HG03469 (cell line): ENCODE measurements around the gene ACOX3.
"Not testable (repeated sequence)": the region's sequence is repeated elsewhere in the genome, so short reads cannot be mapped to it uniquely, and the experiment has no call there.

Experiments
- ATAC-seq: cut with Tn5 transposase; IDR thresholded peaks from one replicate; pipeline ENCODE4 v1.9.1; 2021; ENCODE audit warnings: mild to moderate bottlenecking, moderate library complexity, moderate number of reproducible peaks; ENCODE audit not compliant: unreplicated experiment

ACOX3 gene

DNA sequence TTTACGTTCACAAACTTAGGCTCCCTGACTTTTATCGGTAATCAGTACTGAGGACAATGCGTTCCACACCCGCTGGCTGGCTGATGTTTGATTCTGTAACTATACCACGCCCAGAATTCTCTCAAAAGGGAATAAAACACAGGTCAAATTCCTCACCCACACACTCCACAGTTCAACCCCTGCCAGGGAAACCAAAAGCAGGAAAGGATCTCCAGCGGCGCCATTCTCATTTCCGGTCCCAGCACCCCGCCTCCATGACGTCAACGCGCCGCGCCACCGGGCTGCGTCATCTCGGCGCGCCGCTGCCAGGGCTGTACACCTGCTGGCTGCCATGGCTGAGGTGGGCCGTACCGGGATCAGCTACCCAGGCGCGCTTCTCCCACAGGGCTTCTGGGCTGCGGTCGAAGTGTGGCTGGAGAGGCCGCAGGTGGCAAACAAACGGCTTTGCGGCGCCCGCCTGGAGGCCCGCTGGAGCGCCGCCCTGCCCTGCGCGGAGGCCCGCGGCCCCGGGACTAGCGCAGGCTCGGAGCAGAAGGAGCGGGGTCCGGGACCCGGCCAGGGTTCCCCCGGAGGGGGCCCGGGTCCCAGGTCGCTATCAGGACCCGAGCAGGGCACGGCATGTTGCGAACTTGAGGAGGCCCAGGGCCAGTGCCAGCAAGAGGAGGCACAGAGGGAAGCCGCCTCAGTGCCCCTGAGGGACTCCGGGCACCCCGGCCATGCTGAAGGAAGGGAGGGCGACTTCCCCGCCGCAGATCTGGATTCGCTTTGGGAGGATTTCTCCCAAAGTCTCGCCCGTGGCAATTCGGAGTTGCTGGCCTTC, at the start of gene ACOX3, which contains the start of gene TRMT44:
TSS of gene ACOX3 (minus strand) at position 232 of the 820 bp plus-strand sequence. CDS start 24,202 bp downstream, outside the sequence.
TSS of gene TRMT44 (plus strand) at position 286 of the 820 bp plus-strand sequence. CDS start at position 332, 46 bp downstream.
- peak; percentile 66 for ATAC-seq

DNA sequence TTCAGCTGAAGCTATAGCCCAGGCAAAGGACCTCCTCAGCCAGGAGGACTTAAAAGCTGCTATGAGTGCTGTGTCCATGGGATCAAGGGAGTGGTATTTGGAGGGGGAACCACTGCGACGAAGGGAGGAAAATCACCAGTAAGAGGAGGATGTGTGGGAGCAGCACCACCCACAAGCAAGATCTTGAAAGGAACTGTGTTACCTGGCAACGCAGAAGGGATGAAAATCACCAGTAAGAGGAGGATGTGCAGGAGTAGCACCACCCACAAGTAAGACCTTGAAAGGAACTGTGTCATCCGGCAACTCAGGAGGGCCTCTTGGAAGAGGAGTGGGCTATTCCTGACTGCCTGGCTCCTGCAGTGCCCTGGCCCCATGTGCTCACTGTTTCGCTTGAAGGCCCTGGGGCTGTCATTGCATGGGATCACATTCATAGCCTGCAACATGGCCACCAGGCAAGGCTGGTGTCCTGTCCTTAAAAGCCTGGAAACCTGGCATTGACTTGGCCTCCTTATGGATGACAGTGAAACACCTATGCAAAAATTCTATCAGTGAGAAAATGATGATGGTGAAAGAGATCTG, 48.4 kb upstream of the ACOX3 start:
- no peak for ATAC-seq

DNA sequence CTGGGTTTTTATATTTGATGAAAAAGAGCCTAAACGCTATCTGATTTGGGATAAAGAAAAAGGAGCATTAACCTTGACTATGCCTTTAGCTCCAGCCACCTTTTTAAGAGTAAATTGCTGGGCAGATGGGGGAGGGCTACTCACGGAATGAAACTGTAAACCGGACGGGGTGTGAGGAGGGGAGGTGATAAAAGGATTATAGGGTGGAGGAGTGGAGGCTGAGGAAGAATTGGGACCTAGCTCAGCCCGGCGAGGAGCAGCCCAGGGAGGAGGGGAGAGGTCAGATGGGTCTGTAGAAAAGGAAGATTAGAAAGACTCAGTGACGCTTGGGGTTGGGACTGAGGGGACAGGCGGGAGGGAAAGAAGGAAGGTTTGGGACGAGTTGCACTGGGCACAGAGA, 46.1 kb upstream of the ACOX3 start:
- ATAC-seq = not testable (repeated sequence)

DNA sequence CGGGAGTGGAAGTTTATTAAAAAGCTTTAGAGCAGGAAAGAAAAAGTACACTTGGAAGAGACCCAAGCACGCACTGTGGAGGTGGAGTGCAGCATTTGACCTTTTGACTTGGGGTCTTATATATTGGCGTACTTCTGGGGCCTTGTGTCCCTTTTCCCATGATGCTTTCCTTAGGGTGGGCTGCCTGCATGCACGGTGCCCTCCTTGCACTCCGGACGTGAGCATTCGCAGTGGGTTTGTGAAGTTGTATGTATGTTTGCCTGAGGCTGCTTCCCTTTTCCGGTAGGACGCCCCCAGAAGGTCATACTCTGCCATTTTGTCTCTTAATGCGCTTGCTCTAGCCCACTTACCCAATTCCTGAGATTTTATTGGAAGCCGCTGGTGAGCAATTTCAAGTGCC, 39.7 kb upstream of the ACOX3 start:
- ATAC-seq = no peak

DNA sequence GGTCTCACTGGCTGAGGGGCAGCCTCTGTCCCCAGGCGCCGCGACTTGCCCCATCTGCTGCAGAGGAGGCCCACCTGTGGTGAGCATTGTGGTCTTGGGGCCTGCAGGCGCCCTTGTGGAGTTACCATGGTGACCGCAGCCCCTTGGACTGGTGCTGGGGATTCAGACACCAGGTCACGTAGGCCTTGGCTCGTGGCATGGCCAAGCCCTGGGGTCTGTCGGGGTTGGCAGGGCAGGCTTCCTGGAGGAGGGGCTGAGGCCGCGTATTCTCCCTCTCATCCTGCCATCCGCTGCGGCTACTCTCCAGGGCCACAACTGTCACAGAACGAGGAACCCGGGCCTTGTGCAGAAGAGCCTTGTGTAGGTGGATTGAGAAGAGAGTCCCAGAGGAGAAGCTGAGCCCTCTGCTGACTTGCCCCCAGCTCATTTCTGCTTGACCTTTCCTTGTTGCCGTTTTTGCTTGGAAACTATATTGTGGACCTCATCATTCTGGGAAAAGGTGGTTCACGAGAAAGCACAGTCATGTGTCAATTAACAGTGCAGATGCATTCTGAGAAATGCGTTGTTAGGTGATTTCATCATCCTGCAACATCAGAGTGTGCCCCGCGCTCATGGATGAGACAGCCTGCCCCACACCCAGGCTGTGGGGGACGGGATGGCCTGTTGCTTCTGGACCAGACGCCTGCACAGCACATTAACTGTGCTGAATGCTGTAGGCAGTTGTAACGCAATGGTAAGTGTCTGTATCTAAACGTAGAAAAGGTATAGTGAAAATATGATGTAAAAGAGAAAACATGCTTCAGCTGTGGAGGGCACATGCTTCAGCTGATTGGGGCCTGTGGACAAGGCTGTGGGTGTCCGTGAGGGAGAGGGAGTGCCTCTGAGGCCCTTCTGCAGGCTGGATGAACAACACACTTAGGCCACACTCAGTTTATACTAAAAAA, 38.5 kb upstream of the ACOX3 start:
- no peak for ATAC-seq

DNA sequence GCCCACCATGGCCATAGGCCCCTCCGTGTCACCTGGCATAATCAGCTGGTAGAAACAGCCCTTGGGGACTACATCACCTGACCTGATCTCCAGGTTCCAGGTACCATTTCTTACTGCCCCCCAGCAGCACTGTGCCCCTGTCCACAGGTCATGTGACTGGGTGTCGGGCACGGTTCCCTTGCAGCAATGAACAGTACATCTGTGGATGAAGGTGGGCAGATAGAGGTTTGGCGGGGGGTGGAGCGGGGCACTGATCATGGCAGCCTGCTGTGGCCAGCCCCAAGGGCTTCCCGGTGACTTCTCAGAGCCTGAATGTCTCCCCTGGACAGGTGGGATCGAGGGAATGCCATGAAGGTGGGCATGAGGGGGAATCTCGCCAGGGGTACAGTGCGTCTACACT, 37.8 kb upstream of the ACOX3 start:
- no peak for ATAC-seq

DNA sequence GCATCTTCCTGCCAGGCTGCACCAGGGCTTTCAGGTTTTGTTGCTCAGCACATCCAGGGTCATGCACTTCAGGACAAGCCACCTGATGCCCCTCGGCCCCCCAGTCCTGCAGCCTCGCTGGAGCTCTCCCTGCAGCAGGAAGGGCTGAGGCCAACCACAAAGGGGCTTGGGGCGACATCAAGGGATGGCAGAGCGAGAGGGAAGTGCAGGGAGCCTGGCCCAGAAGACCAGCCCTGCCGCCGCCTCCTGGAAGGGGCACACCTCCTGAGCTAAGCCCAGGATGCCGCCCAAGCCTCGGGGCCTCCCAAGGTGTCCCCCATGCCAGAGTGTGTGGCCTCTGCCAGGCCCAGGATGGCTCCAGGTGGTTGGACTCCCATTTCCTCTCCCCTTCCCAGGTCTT, 37.2 kb upstream of the ACOX3 start:
- ATAC-seq = no peak

DNA sequence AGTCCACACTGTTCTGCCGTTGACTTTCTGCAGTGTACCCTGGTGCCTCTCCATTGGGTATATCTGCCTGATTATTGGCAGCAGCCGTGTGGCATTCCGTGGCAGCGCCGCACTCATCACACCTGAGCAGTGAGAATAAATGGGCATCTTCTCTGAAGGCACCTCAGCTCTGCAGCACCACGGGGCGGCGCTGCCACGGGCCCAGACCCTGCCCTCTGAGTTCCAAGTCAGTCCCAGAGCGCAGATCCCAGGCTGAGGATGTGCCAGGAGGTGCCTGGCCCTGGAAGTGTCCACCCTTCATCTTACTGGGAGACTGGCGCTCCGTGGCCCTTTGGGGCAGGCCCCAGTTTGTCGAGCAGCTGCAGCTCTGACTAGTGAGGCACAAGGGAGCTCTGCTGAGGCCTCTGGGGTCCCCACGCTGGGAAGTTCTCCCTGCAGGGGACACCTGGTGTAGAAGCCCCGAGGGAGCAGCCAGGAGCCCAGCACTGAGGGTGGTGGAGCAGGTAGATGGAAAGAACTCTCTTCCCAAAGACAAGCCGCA, 36.6 kb upstream of the ACOX3 start:
- ATAC-seq = no peak

DNA sequence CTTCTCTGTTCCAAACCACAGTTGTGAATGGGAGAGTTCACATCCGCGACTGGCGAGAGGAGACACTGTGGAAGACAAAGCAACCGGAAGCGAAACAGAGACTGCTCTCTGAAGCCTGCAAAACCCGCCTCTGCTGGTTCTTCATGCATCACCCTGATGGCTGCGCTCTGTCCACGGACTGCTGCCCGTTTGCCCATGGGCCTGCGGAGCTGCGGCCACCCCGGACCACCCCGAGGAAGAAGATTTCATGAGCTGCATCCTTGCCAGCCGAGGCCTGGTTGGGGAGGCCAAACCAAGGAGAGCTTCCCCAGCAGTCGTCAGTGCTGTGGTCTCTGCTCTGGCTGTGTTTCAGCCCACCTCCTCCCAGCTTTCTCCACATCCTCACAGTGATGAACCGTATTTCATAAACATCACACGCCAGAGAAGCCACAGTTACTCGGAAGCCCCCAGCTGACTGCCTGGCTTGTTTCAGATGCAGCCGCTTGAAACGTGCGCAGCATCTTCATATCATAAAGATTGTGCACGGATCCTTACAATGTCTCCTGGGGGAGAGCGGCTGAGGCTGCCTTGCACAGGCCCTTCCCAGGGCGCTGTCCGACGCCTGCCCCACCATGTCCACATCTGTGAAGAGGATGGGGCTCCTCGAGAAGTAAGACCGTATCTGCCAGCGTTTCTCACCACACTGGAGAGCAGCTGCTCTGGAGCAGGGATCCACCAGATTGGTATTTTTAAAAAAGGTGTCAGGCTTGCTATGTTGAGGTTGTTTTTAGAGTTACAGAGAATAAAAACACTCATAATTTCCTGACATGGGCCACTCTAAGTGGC, 35.4 kb upstream of the ACOX3 start:
- ATAC-seq = no peak

DNA sequence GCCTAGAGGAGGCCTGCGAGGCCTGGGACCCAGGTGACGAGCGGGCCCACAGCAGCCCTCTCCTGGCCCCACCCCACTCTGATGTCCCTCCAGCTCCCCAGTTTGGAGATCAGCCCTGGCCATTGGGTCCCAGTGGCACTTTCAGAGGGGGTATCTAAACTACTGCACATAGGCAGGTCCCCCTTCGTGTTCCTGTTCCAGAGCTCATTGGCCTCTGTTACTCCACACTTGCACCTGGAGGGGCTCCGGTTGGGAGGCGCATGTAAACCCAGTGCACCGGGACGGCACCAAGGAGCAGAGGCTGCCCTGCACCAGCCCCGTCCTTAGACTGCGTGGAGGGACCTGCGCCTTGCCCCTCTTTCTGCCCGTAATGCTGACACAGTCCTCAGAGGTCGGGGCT, 34.3 kb upstream of the ACOX3 start:
- no peak for ATAC-seq

DNA sequence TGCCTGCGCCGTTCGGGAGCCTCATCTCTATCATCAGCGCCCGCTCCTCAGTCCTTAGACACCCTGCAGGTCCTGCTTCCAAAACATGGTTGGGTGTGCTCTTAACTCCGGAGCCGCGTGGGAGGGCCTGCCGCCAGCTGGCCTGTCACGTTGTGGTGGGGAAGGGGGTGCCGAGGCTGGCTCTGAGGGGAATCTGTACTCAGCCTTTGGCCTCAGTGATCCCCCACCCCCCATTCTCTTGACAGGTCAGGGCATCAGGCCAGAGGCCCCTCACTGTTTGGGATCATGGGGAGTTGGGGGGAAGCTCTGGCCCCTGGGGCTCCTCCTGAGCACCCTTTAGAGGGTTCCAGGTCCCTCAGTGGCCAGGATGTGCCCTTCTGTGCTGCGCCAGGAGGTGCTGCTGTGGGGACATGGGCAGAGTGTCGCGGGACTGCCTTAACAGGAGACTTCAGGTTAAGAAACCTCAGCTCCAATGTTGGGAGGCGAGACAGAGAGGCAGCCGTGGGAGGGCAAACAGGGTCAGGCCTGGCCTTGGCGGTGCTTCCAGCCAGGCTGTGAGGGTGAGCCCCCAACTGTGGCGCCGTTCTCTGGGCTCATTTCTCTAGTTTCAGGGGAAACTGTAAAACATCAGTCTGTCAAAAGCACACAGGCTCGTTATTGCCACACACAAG, 33.5 kb upstream of the ACOX3 start:
- ATAC-seq = no peak

DNA sequence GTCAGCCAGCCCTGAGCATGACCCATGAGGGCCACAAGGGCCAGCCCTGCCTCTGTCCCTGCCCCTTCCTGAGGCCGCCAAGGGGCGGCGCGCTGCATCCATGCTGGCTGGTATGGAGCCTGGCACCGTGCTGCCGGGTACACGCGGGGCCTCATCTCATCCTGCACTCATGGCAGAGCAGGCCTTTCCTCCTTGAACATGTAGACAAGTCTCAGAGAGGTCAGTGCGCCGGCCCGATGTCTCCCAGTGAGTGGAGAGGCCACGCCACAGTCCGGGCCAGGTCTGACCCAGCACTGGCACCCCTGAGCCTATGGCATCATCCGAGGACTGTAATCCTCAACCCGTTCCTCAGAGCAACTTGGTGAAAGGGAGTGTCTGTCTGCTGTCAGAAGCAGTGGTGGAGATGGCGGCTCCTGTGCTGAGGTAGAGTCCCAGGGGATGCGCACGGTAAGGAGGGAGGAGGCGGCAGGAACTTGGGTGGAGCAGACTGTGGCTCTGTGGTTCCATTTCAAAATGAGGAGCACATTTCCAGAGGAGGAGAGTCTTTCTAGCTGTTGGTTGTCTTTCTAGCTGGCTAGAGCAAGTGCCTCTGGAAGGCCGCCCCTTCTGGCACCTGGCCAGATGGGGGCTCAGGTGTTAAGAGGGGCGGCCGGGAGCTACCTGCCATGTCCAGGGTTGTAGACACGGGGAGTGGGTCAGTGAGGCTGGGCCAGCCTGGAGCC, 32.8 kb upstream of the ACOX3 start:
- ATAC-seq = no peak

DNA sequence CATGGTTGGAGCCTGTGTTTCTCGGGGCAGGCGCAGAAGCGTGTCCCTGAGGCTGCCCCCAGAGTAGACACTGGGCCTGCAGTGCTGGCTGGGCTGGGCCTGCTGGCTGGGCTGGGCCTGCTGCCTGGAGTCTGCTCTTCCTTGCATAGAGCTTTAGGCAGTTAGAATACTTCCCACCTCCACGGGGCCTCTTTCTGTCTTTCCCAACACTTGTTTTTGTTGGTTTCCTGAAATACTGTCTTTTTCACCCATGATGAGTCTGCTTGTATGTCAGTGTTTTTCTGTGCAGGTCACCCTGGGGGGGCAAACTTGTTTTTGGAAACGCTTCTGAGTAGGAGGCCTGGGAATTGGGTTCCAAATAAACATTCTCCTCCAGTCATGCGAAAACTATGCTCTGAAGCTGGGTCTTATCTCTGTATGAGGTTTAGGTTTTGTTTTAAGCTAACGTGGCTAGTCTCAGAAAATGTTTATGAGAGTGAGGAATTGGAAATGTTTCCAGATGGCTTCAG, 32.2 kb upstream of the ACOX3 start:
- ATAC-seq = no peak

DNA sequence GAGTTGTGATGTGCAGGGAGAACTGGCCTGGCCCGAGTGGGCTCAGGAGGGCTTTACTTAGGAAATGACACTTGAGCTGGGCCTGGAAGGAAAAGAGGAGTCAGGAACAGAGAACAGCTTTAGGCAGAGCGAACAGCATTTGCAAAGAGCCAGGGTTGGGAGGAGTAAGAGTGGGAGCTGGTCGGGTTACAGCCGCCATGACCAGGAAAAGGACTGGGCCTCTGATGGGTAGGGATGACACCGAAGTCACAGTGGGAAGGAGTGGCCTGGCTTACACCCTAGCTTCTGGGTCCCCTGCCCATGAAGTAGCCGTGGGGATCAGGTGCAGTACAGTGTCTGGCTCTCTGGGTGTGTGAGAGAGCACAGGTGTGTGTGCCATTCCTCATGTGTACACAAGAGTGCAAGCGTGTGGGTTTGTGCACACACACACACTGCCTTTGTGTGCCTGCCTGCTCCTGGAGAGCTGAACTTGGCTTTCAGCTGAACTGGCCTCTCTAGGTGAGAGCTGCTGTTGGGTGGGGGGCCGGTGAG, 31.7 kb upstream of the ACOX3 start:
- no peak for ATAC-seq

DNA sequence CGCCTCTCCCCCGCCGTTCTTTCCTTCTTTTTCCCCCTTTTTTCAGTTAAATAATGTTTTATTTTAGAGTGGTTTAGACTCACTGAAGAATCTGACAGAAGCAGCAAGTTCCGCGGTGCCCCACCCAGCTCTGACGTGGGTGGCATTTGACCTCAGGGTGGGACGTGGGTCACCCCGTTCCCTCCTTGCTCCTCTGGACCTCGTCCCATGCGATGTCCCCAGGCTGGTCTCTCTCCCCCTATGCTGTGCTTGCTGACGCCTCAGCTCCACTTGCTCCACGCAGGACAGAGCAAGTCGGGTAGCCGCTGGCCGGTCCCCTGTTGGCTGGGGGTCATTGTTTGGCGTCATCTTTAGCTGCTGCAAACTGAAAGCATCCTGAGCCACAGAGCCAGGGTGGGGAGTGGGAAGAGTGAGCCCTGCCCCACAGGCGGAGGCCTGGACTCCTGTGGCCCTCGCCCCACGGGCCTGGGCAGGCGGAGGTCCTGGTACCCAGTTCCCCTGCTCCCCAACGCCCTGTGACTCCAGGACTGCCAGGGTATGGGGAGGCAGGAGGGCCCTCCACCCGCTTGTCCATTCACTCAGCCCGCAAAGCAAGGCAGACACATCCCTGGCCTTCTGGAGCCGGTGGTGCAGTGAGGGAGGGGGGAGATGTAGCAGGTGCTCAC, 30.8 kb upstream of the ACOX3 start:
- no peak for ATAC-seq

DNA sequence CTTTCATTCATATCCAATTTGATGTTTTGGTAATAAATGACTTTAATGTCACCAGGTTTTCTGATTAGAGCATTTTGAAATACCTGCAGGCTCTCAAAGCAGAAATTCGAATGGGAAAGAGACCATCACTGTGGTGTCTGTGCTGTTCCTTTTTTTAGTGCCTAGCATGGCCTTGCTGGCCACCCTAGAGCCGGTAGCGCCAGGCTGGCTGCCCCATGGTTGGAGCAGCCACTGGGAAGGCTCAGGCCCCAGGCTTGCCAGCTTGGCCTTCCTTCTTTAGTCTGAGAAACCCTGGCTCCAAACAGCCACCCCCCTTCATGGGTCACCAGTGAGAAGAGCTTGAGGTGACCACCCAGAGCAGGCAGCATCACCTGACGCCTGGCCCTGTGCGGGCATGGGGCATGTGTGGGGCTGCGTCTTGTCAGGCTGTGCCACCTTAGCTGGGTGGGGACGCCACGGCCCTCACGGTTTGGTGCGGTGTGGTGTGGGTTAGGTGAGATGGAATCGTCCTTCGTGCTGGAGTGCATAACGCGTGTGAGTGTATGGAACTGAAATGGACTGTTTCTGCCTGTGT, 30.0 kb upstream of the ACOX3 start:
- no peak for ATAC-seq

DNA sequence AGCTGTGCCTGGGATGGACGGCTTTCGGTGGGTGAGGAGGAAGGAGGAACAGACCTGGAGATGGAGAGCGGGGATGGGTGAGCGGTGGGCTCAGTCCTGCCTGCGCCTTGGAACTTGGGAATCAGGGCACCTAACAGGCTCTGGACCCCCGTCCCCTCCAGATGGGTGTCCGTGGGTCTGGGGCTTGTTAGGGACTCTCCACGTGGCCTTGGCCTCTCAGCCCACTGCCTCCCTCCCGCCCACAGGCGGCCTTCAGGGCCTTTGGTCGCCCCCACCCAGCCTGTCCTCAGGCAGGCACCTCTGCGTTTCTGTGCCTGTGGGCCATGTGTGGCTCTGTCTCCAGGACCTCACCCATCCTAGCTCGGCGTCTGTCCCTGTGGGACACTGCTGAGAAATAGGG, 29.0 kb upstream of the ACOX3 start:
- no peak for ATAC-seq
